OCI-LY7 (cell line): ENCODE measurements around the gene IDH2. TPM values are rescaled to one million over a fixed set of nuclear protein-coding genes. Genes with fewer than 3 reads are reported as not detected.

Experiments used
- BruUV-seq: library from RNA; stranded (reverse); fragments of 400-500 nt; replicated peaks from 2 replicates; lab custom pipeline; 2021; lab: Mats Ljungman, UMichigan
- CTCF ChIA-PET: fragments of 300-600 bp; sonication (Branson Sonifier 250); formaldehyde crosslinking; loops from one replicate; lab custom pipeline; 2022; ENCODE audit warnings: antibody characterized with exemption; ENCODE audit not compliant: unreplicated experiment; lab: Charles Lee
- POLR2A ChIA-PET: fragments of 300-600 bp; sonication (Branson Sonifier 250); formaldehyde crosslinking; loops from one replicate; lab custom pipeline; 2022; ENCODE audit warnings: antibody characterized with exemption; lab: Charles Lee
- DNase-seq: peaks from one replicate; pipeline ENCODE4 v3.0.0-alpha.2; 2015; ENCODE audit warnings: low spot score
- H2AFZ ChIP-seq: fragments of 200-600 bp; sonication (generic), shearing (Covaris generic); 2 replicates; pipeline ENCODE4 v1.6.1; 2014; ENCODE audit warnings: mild to moderate bottlenecking, antibody characterized with exemption, low read length, moderate library complexity
- H3K27ac ChIP-seq: fragments of 200-600 bp; sonication (generic); 2 replicates; pipeline ENCODE4 v1.5.1; 2014; ENCODE audit warnings: mixed run types, low read depth, mild to moderate bottlenecking, moderate library complexity, low read length, inconsistent platforms; ENCODE audit not compliant: poor library complexity, severe bottlenecking
- H3K36me3 ChIP-seq: fragments of 200-600 bp; sonication (generic); 2 replicates; pipeline ENCODE4 v1.6.1; 2014; ENCODE audit warnings: mild to moderate bottlenecking, antibody characterized with exemption, low read length, moderate library complexity, mixed read lengths; ENCODE audit not compliant: insufficient read depth
- H3K4me1 ChIP-seq: fragments of 200-600 bp; sonication (generic); 2 replicates; pipeline ENCODE4 v1.5.1; 2014; ENCODE audit warnings: mild to moderate bottlenecking, low read length; ENCODE audit not compliant: insufficient read depth, poor library complexity, severe bottlenecking
- H3K4me2 ChIP-seq: fragments of 200-600 bp; sonication (generic); 2 replicates; pipeline ENCODE4 v1.6.1; 2014; ENCODE audit warnings: mild to moderate bottlenecking, low read length
- H3K4me3 ChIP-seq: fragments of 200-600 bp; sonication (generic); 2 replicates; pipeline ENCODE4 v1.5.1; 2014; ENCODE audit warnings: mild to moderate bottlenecking, low read depth, low read length; ENCODE audit not compliant: poor library complexity, severe bottlenecking
- H3K79me2 ChIP-seq: fragments of 200-600 bp; sonication (generic); 2 replicates; pipeline ENCODE4 v1.6.1; 2016; ENCODE audit warnings: low read depth, mild to moderate bottlenecking, low read length, moderate library complexity, mixed read lengths; ENCODE audit not compliant: insufficient read depth
- H3K9me2 ChIP-seq: fragments of 200-600 bp; sonication (generic); 2 replicates; pipeline ENCODE4 v1.6.1; 2016; ENCODE audit warnings: mild to moderate bottlenecking, low read length, mixed read lengths; ENCODE audit not compliant: insufficient read depth
- H3K9me3 ChIP-seq: fragments of 200-600 bp; sonication (generic); 2 replicates; pipeline ENCODE4 v1.6.1; 2014; ENCODE audit warnings: mild to moderate bottlenecking, mixed run types, low read length, mixed read lengths
- H4K20me1 ChIP-seq: fragments of 200-600 bp; sonication (generic); 2 replicates; pipeline ENCODE4 v1.6.1; 2014; ENCODE audit warnings: mild to moderate bottlenecking, antibody characterized with exemption, low read length, moderate library complexity, mixed read lengths; ENCODE audit not compliant: insufficient read depth
- EZH2phosphoT487 ChIP-seq: fragments of 200-600 bp; sonication (generic); IDR thresholded peaks from 2 replicates; pipeline ENCODE4 v1.6.1; 2018; ENCODE audit warnings: low read depth, borderline replicate concordance, mild to moderate bottlenecking, mixed run types, antibody characterized with exemption, low read length, moderate library complexity, mixed read lengths
- intact Hi-C: fragments of 100-400 bp; cut with micrococcal nuclease; formaldehyde crosslinking; loops from one replicate; pipeline ENCODE4 v1.10.0; 2022; ENCODE audit not compliant: unreplicated experiment
- total RNA-seq, 2 experiments: library from RNA; depleted of rRNA in 1 of 2; stranded (reverse); fragments of >200 nt in 1 of 2; shearing (Covaris generic) in 1 of 2; gene quantifications; 2 replicates each; pipeline ENCODE4 v1.2.3, GENCODE V29; 2014 to 2022
- TF ChIP-seq, protein P1 (sequence below): fragments of 200-600 bp; sonication (generic); conservative IDR thresholded peaks from 2 replicates; pipeline ENCODE4 v1.5.1; 2014; ENCODE audit warnings: mild to moderate bottlenecking, antibody characterized with exemption, low read length, moderate library complexity, mixed read lengths

IDH2 gene
- total RNA-seq, 2 experiments from 2014 or later, result 220 to 224 TPM

DNA sequence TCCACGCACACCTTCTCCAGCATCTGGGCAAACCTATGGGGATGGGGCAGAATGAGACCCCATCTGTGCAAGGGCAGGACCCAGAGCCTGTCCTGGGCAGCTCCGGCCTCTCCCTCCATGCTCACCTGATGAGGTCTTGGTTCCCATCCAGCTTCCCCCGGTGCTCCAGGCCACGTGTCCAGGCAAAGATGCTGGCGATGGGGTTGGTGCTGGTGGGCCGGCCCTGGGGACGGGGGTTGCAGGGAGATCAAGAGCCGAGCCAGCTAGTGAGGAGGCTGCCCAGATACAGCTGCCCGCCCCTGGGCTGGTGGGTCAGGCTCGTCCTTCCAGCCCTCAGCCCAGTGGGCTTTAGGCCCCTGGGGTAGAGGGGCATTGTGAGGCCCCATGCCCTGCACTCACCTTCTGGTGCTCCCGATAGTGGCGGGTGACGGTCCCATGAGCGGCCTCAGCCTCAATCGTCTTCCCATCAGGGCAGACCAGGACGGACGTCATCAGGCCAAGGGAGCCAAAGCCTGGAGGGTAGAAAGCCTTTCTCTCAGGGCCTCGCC, 17.3 kb downstream of the IDH2 start:
- TF ChIP-seq, protein P1, sequence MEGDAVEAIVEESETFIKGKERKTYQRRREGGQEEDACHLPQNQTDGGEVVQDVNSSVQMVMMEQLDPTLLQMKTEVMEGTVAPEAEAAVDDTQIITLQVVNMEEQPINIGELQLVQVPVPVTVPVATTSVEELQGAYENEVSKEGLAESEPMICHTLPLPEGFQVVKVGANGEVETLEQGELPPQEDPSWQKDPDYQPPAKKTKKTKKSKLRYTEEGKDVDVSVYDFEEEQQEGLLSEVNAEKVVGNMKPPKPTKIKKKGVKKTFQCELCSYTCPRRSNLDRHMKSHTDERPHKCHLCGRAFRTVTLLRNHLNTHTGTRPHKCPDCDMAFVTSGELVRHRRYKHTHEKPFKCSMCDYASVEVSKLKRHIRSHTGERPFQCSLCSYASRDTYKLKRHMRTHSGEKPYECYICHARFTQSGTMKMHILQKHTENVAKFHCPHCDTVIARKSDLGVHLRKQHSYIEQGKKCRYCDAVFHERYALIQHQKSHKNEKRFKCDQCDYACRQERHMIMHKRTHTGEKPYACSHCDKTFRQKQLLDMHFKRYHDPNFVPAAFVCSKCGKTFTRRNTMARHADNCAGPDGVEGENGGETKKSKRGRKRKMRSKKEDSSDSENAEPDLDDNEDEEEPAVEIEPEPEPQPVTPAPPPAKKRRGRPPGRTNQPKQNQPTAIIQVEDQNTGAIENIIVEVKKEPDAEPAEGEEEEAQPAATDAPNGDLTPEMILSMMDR, result no peak
- TF ChIP-seq EZH2phosphoT487, result no peak
- Histone ChIP-seq H2AFZ (no peak overlapping the region), H3K79me2 (no peaks in the 10 kb centered on the region), H4K20me1 (no peaks in the 10 kb centered on the region), H3K27ac (peak overlapping the region; percentile 76), H3K4me2 (peak overlapping the region; percentile 65), H3K4me3 (no peak overlapping the region), H3K9me2 (no peaks in the 10 kb centered on the region), H3K4me1 (peaks cover 27% of the 10 kb centered on the region), H3K9me3 (no peaks in the 10 kb centered on the region), H3K36me3 (peaks cover 78% of the 10 kb centered on the region)
- ChIA-PET CTCF (interaction anchor here (0.9 to 1.2 kb wide), 3 partner anchors 9 to 110 kb away, joined by 3 read pairs; no protein-coding TSS in a partner anchor), POLR2A (interaction anchor here (0.6 to 1.3 kb wide), 5 partner anchors 13 to 83 kb away, joined by 3 read pairs; no protein-coding TSS in a partner anchor)
- intact Hi-C loops, result loop anchor here (5.0 kb wide), 1 partner anchor 343 kb away; no protein-coding TSS in a partner anchor
- DNase-seq, result no peak
- no TSS peak for BruUV-seq

DNA sequence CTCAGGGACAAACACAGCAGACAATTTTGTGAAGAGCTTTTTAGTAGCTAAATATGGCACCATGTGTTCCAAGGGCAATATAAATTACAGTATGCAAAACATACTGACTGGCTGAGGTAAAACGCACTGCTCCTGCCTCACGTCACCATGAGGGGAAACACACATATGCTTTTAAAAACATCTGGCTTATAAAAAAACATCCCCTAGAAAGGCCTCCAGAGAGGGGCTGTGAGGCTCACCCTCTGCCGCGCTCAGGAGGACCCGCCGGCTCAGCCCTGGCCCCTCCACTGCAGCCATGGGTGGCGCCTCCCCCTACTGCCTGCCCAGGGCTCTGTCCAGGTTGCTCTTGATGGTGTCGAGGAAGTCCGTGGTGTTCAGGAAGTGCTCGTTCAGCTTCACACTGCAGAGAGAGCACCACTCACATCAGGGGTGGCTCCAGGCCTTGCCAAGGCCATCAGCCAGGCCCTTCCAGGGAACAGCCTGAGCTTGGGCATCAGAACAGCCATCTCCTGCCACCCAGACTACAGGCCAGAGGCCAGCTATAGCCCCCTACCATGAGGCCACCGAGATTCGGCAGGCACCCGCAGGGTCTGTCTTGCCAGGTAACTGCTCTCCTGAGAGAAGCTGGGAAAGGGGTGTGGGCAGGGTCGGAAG, 18.2 kb downstream of the IDH2 start:
- Histone ChIP-seq H3K79me2 (no peaks in the 10 kb centered on the region), H3K36me3 (peaks cover 77% of the 10 kb centered on the region), H4K20me1 (no peaks in the 10 kb centered on the region), H3K9me3 (no peaks in the 10 kb centered on the region), H3K27ac (peak overlapping the region; percentile 76), H3K4me3 (peak overlapping the region; percentile 20), H3K4me2 (peak overlapping the region; percentile 65), H3K4me1 (peaks cover 27% of the 10 kb centered on the region), H3K9me2 (no peaks in the 10 kb centered on the region), H2AFZ (no peak overlapping the region)
- CTCF ChIA-PET, result interaction anchor here (0.9 to 1.2 kb wide), 3 partner anchors 12 to 109 kb away, joined by 3 read pairs; no protein-coding TSS in a partner anchor
- TF ChIP-seq, protein P1, result no peak
- no peak for TF ChIP-seq EZH2phosphoT487
- BruUV-seq, result TSS peak; percentile 53
- POLR2A ChIA-PET, result interaction anchor here (1.0 to 1.5 kb wide), 3 partner anchors 13 to 23 kb away, joined by 3 to 4 read pairs (median 3); no protein-coding TSS in a partner anchor
- intact Hi-C loops, result no loop called here
- DNase-seq, result peak; percentile 77
